LNCaP clone FGC (cell line): Measurements from ENCODE around the gene COPS9.

Experiments
- DNase-seq: peaks from one replicate; pipeline ENCODE4 v3.0.0-alpha.2; 2011; ENCODE audit warnings: low read depth
- H3K4me3 ChIP-seq: 2 replicates; pipeline ENCODE4 v1.5.1; 2011; ENCODE audit warnings: mild to moderate bottlenecking, low read depth, low read length, control low read depth
- CTCF ChIP-seq: IDR thresholded peaks from 2 replicates; pipeline ENCODE4 v1.5.1; 2012; ENCODE audit warnings: mild to moderate bottlenecking; ENCODE audit not compliant: control insufficient read depth, insufficient read depth; ENCODE audit errors: extremely low read depth

The COPS9 gene

GRCh38 chr2:240136013-240136670 lies at the start of gene COPS9:
Gene COPS9, minus strand, starts transcription at chr2:240136305. Its CDS starts 21 bp downstream, at chr2:240136284.
- DNase-seq = peak; percentile 32
- TF ChIP-seq CTCF = no peak
- peak within 1 kb of the TSS; percentile 96 for H3K4me3 ChIP-seq

- TF ChIP-seq CTCF = no peak
- H3K4me3 ChIP-seq = no peak overlapping the region
- no peak for DNase-seq
Measured at GRCh38 chr2:240184656-240185055, 48.6 kb upstream of the COPS9 start.

GRCh38 chr2:240183875-240184590 lies 47.9 kb upstream of the COPS9 start:
- DNase-seq = no peak
- TF ChIP-seq CTCF = no peak
- H3K4me3 ChIP-seq = no peak overlapping the region

GRCh38 chr2:240183006-240183874 lies 47.1 kb upstream of the COPS9 start:
- no peak for DNase-seq
- H3K4me3 ChIP-seq = no peak overlapping the region
- no peak for TF ChIP-seq CTCF

- no peak for DNase-seq
- TF ChIP-seq CTCF = no peak
Measured at GRCh38 chr2:240182476-240182875, 46.4 kb upstream of the COPS9 start.

GRCh38 chr2:240182001-240182400 lies 45.9 kb upstream of the COPS9 start:
- no peak for TF ChIP-seq CTCF
- DNase-seq = no peak
- H3K4me3 ChIP-seq = no peak overlapping the region

More at GRCh38 chr2:240182476-240182875, 46.4 kb upstream of the COPS9 start:
- H3K4me3 ChIP-seq = no peak overlapping the region
